Measurements from ENCODE around the gene ZNF689. TPM values are rescaled to one million over a fixed set of nuclear protein-coding genes. Genes with fewer than 3 reads are reported as not detected.

ZNF689 gene
- total and polyA plus RNA-seq, 2 of the 4 experiments (the other 2 are of a cell fraction) = 2.7 to 2.9 TPM

GRCh38 chr16:30623536-30624283, 13.5 kb upstream of the ZNF689 start:
- no TSS peak for BruUV-seq (replicated peaks)
- Histone ChIP-seq H3K79me1 (ENCODE audit: low read depth in 1 of 2, low read length in 2 of 2) (no peaks in the 10 kb centered on the region), H3K9ac (ENCODE audit: low read depth, low read length) (no peak overlapping the region), H3K4me3 (ENCODE audit: insufficient read depth, low read depth, low read length) (no peak overlapping the region), H4K91ac (ENCODE audit: insufficient read depth, low read depth, low read length) (no peak overlapping the region), H3K56ac (ENCODE audit: extremely low read depth, insufficient read depth, low read length) (no peak overlapping the region), H3K4me1 (ENCODE audit: control insufficient read depth, insufficient read depth, low read length) (no peaks in the 10 kb centered on the region), H3K18ac (ENCODE audit: low read depth, low read length) (no peak overlapping the region), H3K9me1 (ENCODE audit: insufficient read depth, low read length) (no peaks in the 10 kb centered on the region), H4K5ac (ENCODE audit: low read depth, low read length) (no peak overlapping the region), H3K36me3 (ENCODE audit: control insufficient read depth, insufficient read depth, low read length) (no peaks in the 10 kb centered on the region), H2BK20ac (ENCODE audit: low read depth, low read length) (no peak overlapping the region), H3K27me3 (ENCODE audit: control insufficient read depth, insufficient read depth, low read length) (peaks cover 15% of the 10 kb centered on the region), H2BK120ac (ENCODE audit: low read depth, low read length) (no peak overlapping the region), H3K23ac (ENCODE audit: low read depth, low read length) (no peak overlapping the region), H3K4me2 (ENCODE audit: low read depth, low read length) (no peak overlapping the region), H3K9me3 (ENCODE audit: control insufficient read depth, insufficient read depth, low read length) (peaks cover 8% of the 10 kb centered on the region; the same call in 1 of the 2 replicates), H2AK9ac (replicated peaks; ENCODE audit: low read depth, low read length, poor library complexity) (no peak overlapping the region), H3K4ac (ENCODE audit: low read depth, low read length) (no peak overlapping the region), H2AFZ (replicated peaks; ENCODE audit: low read length, poor library complexity) (no peak overlapping the region), H4K8ac (ENCODE audit: low read depth in 2 of 2, low read length in 2 of 2) (no peak overlapping the region), H2BK5ac (ENCODE audit: low read depth, low read length, poor library complexity, severe bottlenecking) (no peak overlapping the region), H3K14ac (replicated peaks; ENCODE audit: low read depth, low read length) (no peak overlapping the region), H2AK5ac (ENCODE audit: low read depth, low read length) (no peak overlapping the region), H2BK15ac (ENCODE audit: low read depth, low read length) (no peak overlapping the region), H4K20me1 (ENCODE audit: insufficient read depth, low read length) (no peaks in the 10 kb centered on the region), H3K27ac (ENCODE audit: insufficient read depth, low read length) (no peak overlapping the region)
- intact Hi-C loops (cut with micrococcal nuclease) = no loop called here
- WGBS, 2 experiments (ENCODE audit: extremely low coverage in 2 of 2, insufficient read length in 1 of 2) = 40% methylated on average over 1 of the region's 11 CpGs; no CpG with 5 or more reads in 1 of the 2 experiments
- no peak for TF ChIP-seq SMC3 (IDR thresholded peaks at IDR 0.05; ENCODE audit: low read depth, low read length)
- TF ChIP-seq RAD21 (IDR thresholded peaks at IDR 0.05; ENCODE audit: low read length) = no peak
- no peak for TF ChIP-seq POLR2A (IDR thresholded peaks at IDR 0.05; ENCODE audit: low read depth, low read length)
- no peak for TF ChIP-seq CTCF (conservative IDR thresholded peaks at IDR 0.05; ENCODE audit: low read depth, low read length)
- TF ChIP-seq MAFK (IDR thresholded peaks at IDR 0.05; ENCODE audit: low read depth, low read length) = no peak
- TF ChIP-seq MXI1 (IDR thresholded peaks at IDR 0.05; ENCODE audit: borderline replicate concordance, low read depth, low read length) = no peak
- TF ChIP-seq RFX5 (IDR thresholded peaks at IDR 0.05; ENCODE audit: low read depth, low read length) = no peak
- no peak for TF ChIP-seq ELK1 (IDR thresholded peaks at IDR 0.05; ENCODE audit: borderline replicate concordance, low read depth, low read length)
- no peak for TF ChIP-seq CHD1 (IDR thresholded peaks at IDR 0.05; ENCODE audit: low read depth, low read length)
- no peak for TF ChIP-seq CEBPB (IDR thresholded peaks at IDR 0.05; ENCODE audit: low read depth, low read length)
- ChIA-PET CTCF (no interaction called here), POLR2A (ENCODE audit: unreplicated experiment) (no interaction called here)
- DNase-seq (no peak), ATAC-seq (ENCODE audit: low read depth) (no peak)
- dilution Hi-C loops (cut with HindIII; ENCODE audit: low sequenced_read_pairs, unreplicated experiment) = no loop called here
- in situ Hi-C loops (cut with MboI; ENCODE audit: low sequenced_read_pairs) = no loop called here

Measured in IMR-90 (cell line).